Astrocyte (in vitro differentiated cells and primary cell): Measurements from ENCODE around the gene XRCC6.

Experiments used
- CTCF ChIP-seq: IDR thresholded peaks from 2 replicates; pipeline ENCODE4 v1.5.1; 2011; ENCODE audit warnings: low read depth, mild to moderate bottlenecking, inconsistent platforms, low read length, moderate library complexity; ENCODE audit not compliant: insufficient read depth
- EZH2 ChIP-seq: IDR thresholded peaks from 2 replicates; pipeline ENCODE4 v1.6.1; 2012; ENCODE audit warnings: mild to moderate bottlenecking, low read length, inconsistent platforms; ENCODE audit not compliant: insufficient read depth

GRCh38 chr22:41608386-41608785 lies 12.7 kb upstream of the XRCC6 start:
- TF ChIP-seq CTCF (no peak), EZH2 (no peak)
